GM21447 (cell line): ENCODE data around the gene CCL21.
"Not testable (repeated sequence)": the region's sequence is repeated elsewhere in the genome, so short reads cannot be mapped to it uniquely, and the experiment has no call there.

ENCODE experiments used
- ATAC-seq: cut with Tn5 transposase; IDR thresholded peaks from one replicate; pipeline ENCODE4 v1.9.1; 2021; ENCODE audit not compliant: unreplicated experiment

The CCL21 gene, protein sequence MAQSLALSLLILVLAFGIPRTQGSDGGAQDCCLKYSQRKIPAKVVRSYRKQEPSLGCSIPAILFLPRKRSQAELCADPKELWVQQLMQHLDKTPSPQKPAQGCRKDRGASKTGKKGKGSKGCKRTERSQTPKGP

DNA sequence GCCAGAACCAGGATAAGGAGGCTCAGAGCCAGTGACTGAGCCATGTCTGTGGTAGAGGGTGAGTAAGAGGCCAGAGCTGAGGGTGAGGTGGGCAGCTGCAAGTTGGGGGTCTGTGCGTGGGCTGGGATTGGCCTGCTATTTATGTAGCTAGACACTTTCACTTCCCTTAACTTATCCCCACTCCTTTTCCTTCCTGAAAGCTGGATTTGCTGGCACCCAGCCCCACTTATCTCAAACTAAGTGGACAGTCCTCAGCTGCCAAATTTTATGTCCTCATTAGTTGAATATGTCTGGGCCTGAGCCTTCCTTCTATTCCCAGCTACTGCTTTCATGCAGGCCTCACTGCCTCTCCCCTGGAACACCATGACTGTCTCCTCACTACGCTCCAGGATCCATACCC, at the start of gene CCL21:
CCL21 (minus strand) TSS at position 114 of the 400 bp plus-strand sequence; CDS start at position 44, 70 bp downstream.
- no peak for ATAC-seq

DNA sequence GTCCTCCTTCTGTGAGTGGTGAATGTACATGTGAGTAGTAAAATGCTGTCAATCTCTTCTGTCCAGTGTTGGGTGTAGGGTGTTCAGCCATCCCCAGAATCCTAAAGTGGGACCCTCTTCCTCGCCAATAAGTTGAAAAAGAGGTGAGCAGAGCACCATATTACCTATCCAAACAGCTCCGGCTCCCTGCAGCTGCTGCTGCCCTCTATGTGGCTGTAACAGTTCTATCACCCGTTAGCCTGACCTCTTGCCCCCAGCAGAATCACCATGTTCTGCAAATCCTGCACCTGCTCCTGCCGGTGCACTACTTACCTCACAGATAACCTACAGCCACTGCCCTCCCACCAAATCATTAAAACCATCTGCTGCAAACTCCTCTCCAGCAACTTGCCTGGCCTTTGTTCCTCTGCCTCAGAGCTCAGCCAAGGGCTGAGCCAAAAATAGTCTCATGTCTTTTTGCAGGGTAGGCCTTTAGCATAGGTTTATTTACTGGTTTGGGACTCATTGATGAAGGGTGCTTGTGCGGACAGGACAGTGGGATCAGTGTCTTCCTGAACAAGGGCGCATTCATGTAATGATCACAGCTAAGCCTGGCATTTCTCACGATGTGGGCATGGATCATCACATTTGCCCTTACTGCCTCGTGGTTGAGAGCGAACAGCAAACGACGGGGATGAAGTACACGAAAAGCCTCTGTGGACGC, 49.6 kb upstream of the CCL21 start:
- no peak for ATAC-seq

DNA sequence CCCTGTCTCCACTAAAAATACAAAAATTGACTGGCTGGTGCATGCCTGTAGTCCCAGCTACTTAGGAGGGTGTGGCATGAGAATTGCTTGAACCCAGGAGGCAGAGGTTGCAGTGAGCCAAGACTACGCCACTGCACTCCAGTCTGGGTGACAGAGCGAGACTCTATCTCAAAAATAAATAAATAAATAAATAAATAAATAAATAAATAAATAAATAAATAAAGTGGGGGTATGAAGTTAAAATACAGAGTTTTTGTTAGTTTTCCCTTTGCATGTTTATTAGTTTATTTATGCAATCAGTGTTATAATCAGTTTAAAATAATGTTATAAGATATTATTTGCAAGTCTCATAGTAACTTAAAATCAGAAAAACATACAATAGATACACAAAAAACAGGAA, 40.4 kb upstream of the CCL21 start:
- ATAC-seq = not testable (repeated sequence)

DNA sequence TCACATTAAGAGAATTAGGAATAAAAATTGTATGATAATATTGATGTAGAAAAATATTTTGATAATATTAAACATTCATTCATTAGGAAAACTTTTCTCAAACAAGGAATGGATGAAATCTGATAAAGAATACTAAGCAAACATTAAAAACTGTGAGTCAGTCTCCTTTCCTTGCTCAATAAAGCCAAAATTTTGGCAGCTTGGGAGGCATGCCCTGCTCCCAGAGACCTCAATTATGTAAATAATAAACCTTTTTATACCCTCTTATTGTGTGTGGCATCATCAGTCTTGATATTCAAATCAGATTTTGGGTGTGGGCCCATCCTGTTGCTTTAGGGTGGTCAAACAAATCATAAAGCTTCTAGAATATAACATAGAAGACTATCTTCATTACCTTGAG, 36.6 kb upstream of the CCL21 start:
- ATAC-seq = no peak

DNA sequence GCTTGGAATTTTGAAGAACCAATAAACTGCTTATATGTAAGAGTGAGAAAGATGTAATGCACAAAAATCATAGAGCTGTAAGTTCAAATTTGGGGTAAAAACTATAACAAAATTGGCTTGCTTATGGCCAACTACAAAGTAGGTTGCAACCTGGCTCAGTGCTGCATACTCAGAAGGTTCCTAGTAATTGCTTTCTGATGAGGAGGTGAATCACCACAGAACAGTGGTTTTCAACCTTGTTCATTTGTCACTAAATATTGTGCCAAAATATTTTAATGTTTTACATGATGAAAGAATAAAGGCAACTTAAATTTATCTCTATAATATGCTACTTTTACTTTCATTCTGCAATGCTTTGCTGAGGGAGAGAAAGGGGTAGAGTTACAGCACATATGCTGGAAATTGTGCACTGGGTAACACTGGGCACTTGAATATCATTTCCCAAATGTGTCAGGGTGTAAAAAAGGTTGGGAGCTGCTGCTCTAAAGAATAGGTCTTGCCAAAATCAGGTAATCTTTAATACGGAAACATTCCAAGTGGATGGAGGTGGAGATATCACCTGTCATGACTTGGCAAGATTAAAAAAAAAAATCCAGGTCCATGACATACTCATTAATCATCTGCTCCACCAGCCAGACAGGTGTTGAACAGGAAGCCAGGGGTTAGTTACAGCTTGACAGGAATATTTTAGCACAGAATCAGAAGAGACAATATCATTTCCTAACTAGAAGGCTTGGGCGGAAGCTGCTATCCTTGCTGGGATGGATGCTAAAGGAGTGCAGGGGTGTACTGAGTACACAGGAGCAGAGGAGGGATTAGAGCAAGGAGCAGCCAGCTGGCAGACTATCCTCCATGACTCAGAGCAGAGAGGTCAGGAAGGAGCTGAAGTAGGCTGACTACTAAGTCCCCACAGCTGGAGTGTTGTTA, 34.6 kb upstream of the CCL21 start:
- no peak for ATAC-seq

DNA sequence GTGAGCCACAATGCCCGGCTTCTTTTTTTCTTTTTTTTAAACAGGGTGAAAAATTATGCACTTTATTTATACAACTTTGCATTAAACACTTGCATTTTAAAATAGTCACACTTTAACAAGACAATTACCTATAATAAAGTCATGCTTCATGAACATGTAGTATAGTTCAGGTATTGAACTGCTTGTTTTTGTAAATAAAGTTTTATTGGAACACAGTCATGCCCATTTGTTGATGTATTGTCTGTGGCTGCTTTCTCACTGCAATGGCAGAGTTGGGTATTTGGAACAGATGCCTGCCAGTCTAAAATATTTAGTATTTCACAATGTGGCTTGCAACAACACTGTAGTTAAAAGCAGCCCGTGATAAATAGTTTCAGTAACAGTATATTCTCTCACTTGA, 32.8 kb upstream of the CCL21 start:
- no peak for ATAC-seq

DNA sequence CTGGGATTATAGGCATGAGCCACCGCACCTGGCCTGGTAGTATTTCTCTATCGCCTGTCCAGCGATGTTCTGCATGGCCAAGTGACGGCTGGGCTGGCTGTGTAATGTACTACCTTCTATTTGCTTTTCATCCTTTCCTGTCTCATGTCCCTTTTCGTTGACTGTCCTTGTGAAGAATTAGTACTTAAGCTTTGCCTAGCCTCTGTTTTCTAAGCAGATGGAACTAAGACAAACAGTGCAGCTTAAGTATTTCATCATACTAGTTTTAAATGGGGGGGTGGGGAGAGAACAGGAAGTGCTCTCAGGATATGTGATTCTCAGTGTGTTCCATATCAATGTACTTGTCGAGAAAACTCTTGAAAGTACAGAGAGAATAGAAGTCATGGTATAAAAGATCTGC, 31.7 kb upstream of the CCL21 start:
- ATAC-seq = no peak

DNA sequence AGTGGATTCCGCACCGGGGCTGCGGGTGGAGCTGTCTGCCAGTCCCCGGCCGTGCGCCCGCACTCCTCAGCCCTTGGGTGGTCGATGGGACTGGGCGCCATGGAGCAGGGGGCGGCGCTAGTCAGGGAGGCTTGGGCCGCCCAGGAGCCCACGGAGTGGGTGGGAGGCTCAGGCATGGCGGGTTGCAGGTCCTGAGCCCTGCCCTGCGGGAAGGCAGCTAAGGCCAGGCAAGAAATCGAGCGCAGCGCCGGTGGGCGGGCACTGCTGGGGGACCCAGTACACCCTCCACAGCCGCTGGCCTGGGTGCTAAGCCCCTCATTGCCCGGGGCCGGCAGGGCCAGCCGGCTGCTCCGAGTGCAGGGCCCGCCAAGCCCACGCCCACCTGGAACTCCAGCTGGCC, 30.2 kb upstream of the CCL21 start:
- ATAC-seq = not testable (repeated sequence)

DNA sequence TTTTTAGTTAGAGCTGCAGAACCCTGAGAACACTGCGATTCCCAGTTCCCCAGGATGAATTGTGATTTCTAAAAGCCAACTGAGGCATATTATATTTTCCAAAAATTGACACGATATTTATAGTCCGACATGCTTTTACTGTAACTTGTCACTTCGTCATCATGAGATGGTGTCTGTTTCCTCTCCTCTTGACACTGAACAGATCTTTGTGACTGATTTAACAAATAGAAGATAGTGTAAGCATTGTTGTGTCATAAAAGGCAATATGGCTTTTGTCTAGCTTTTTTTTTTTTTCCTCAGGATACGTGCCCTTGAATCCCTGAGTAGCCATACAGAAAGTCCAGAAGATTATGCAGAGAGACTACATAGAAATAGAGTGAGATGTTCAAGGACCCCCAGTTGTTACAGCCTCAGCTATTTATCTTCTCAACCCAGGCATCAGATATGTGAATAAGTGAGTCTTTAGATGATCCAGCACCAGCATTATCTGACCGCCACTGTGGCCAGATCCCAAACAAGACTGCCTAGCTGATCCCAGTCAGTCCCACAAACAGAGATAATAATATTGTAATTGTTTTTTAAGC, 27.8 kb upstream of the CCL21 start:
- ATAC-seq = no peak

DNA sequence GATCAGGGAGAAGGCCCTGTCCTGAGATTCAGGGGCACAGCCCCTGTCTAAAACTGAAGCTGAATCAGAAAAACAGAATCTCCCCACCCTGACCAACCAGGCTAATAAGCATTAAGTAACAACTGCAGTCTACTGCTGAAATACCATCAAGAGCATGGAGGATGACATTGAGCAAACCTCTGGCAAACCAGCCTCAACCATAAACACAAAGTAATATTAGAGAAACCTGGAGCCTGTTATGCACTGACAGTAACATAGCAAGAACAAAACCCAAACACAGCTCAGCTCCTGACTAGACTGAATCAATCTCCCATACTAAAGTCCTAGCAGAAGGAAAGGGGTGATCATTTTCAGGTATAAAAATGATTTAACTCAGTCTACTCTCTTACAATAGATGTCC, 24.8 kb upstream of the CCL21 start:
- no peak for ATAC-seq

DNA sequence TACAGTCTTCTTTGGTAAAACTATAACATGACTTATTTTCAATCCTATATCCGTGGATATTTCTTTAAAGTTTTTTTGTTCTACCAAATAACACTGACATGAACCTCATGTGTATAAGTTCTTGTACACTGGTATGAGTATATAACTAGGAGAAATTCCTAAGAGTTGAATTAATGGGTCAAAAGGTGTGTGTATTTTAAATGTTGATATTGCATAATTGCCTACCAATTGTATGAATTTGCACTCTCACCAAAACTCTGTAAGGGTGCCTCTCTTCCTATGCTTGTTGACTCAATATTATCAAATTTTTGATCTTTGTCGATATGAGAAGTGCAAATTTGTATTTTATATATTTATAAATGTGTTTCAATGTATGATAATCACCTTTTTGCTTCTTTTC, 22.9 kb upstream of the CCL21 start:
- no peak for ATAC-seq

DNA sequence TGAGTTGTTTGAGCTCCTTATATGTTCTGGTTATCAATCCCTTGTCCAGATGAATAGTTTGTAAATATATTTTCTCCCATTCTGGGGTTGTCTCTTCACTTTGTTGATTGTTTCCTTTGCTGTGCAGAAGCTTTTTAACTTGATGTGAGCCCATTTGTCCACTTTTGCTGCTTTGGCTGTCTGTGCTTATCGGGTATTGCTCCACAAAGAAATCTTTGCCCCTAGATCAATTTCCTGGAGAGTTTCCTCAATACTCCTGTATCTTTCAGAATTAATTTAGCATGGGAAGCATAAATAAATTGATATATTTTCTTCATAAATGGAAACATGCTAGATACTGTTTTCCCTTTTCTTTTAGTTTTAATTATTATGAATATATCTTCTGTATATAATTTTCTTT, 22.5 kb upstream of the CCL21 start:
- no peak for ATAC-seq

DNA sequence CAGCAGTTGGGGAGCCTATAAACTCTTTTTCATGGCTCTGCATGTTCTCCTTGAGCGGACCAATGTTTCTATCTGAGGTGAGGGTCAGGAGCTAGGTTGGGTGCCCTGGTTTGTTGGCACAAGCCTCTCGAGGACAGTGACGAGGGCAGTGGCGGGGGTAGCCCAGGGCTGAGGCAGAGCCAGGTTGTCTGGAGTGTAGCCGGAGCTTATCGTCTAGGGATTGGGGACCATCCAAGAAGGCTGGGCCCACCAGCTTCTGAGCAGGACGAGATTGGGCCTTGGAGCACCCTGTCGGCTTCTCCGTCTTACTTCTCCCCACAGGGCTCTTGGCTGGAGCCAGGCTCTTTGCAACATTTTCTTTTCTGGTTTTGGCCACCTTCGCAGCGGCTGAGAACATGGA, 13.2 kb upstream of the CCL21 start:
- no peak for ATAC-seq

DNA sequence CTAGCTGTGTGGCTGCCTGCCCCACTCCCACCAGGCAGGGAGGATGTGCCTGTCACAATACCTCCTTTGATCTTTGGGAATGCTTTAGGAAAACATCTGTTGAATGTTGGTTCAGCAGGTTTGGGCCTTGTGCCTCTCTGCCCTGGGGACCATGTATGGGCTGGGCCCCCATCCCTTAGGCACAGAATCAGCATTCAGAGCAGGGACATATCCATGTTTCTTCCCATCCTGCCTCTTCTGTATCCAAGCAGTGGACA, 9.8 kb upstream of the CCL21 start:
- not testable (repeated sequence) for ATAC-seq

DNA sequence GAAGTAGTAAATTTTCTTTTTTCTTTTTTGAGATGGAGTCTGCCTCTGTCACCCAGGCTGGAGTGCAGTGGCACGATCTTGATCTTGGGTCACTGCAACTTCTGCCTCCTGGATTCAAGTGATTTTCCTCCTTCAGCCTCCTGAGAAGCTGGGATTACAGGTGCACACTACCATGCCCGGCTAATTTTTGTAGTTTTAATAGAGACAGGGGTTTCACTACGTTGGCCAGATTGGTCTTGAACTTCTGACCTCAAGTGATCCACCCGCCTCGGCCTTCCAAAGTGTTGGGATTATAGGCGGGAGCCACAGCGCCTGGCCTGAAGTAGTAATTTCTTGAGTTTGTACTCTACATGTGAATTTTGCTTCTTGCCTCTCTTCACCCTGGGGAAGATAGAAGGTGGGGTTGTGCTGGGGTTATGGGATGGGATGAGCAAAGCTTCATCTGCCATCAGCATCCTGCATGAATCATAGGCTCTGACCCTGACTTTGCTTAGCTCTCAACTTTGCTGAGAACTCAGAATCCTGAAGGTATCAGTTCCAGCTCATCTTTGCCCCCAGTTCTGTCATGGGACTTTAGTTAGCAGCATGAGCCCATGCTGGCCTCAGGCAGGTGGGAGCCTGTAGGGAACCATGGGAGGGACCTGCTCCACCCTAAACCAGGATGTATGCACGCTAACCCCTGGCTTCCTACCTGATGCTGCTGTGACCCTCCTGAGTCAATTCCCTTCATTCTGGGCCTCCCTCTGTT, 9.3 kb upstream of the CCL21 start:
- ATAC-seq = no peak

DNA sequence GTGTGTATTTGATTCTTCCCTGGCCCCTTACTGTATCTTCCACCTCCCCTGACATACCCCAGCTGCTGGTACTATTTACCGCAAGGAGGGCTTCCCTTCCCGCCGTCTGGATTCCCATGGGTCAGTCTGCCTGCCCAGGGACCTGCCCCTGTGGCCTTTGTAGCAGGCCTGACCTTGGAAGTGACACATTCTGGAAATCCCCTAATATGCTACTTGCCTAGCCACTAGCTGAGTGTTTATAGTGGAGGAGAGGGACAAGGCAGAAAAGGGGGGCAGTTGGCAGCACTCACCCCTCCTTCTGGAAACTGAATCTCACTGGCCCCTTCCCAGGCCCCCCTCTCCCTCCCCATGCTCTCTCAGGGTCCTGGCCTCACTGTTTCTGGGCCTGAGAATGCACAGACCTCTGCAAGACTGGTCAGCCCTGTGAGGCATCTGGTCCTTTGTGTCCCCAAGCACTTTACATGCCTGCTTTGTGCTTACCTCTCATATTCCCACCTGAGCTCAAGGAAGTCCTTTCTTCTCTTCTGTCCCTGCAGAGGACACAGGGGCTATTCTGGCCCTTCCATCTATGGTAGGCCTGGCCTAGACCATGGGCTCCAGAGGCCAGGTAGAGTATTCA, 8.2 kb upstream of the CCL21 start:
- ATAC-seq = no peak

DNA sequence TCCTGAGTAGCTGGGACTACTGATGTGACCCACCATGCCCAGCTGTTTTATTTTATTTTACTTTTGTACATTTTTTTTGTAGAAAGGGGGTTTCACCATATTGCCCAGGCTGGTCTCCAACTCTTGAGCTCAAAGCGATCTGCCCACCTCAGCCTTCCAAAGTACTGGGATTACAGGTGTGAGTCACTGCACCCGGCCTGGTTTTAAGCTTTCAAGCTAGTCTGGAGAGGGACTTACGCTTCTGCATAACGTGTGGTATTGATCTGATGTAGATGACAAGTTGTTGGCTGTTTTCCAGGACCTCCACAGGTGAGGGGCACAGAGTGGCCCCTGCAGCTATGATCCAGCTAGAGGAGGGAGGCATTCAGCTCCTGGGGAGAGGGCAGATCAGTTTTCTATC, 6.8 kb upstream of the CCL21 start:
- no peak for ATAC-seq

DNA sequence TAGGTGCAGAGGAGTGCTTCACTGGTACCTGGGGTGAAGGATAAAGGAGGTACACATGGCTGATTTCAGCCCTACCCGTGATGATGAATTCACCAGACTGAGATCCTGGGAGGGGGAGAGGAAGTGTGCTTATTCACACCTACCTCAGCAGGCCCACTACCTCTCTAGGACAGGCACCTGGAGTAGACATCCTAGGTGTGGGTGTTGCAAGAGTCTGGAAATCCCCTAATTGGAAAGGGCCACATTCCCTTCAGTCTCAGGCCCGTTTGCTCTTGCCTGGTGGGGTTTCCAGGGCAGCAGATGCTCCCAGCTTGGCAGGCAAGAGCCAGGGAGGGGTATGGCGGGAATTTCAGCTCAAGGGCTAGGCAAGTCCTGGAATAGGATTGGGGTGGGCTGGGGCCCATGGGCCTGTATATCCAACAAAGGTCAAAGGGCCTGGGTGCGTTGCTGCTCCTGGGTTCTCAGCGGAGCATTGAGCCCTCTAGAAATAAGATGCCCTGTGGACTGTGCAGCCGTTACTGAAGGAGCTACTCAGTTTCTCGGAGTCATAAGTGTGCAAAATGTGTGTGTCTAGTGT, 5.8 kb upstream of the CCL21 start:
- ATAC-seq = no peak

DNA sequence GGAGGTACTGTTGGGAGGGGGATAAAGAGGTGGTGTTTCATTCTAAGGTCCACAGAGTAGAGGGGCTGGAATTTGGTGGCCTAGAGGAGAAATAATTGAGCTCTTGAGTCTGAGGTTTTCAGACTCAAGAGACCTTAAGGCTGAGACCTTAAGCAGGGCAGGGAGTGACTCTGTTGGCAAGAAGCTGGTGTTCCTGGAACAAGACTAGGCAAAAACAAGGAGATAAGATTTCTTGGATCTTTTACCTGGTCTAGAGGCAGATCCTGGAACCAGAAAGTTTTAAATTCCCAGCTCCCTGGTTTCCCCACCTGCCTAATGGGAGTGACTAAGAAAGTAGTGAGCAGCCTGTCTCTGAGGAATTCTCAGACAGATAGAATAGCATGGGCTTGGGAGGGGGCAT, 4.1 kb upstream of the CCL21 start:
- no peak for ATAC-seq

DNA sequence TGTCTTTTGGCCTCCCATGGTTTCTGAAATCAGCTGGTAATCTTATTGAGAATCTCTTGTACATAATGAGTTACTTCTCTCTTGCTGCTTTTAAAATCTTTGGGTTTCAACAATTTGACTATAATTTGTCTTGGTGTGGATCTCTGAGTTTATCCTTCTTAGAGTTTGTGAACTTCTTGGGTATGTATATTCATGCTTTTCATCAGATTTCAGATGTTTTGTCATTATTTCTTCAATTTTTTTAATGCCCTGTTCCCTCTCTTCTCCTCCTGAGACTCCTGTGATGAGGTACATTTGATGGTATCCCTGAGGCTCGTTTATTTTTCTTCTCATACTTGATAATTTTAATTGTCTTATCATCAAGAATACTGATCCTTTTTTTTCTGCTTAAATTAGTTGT, 2.2 kb upstream of the CCL21 start:
- ATAC-seq = no peak
